ENCODE results near the gene SLC45A3.

SLC45A3 gene

DNA sequence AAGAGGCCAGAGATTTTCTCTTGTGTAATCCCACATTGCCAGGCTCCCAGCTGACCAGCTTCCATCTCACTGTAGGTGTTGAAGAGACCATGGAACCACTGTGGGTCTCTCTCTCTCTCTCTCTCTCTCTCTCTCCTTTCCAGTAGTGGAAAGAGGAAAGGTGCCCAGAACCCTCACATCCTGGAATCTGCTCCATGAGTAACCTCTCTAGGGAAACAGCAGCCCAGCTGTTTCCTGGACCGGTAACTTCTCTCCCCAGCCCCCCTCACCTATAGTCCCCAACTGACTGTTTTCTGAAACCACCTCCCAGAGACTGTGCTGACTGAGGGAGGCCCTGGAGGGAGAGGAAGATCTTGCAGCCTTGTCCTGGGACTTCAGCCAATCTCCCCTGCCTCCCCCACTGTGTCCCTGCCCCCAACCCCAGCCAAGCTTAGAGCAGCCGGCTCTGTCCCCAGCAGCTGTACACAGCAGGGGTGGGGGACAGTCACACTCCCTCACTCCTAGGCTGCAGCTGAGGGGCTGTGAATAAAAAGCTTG lies 20.6 kb upstream of the SLC45A3 start:
- no peak for DNase-seq (ENCODE audit: low spot score)

DNA sequence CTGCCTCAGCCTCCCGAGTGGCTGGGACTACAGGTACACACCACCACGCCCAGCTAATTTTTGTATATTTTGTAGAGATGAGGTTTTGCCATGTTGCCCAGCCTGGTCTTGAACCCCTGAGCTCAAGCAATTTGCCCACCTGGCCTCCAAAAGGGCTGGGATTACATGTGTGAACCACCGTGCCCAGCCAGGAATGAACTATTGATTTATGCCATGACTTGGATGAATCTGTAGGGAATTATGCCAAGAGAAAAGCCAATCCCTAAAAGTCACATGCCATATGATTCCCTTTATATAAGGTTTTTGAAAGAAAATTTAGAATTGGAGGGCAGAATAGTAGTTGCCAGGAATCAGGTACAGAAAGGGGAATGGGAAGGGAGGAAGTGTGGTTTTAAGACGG lies 19.1 kb upstream of the SLC45A3 start:
- no peak for DNase-seq (ENCODE audit: low spot score)

DNA sequence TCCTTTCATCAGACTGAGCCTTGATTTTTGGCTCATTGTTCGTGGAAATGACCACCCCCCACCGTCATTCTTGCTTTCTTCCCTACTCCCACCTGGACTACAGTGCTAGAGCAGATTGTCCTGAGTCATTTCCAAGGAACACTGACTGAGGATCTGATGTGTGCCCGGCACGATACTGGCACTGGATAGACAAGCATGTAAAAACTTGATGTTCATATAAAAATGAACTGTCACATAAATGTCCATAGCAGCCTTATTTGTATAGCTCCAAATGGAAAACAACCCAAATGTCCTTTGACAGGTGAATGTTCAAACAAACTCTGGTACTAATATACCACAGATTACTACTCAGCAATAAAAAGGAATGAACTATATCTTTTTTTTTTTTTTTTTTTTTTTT lies 18.6 kb upstream of the SLC45A3 start:
- no peak for DNase-seq (ENCODE audit: low spot score)

DNA sequence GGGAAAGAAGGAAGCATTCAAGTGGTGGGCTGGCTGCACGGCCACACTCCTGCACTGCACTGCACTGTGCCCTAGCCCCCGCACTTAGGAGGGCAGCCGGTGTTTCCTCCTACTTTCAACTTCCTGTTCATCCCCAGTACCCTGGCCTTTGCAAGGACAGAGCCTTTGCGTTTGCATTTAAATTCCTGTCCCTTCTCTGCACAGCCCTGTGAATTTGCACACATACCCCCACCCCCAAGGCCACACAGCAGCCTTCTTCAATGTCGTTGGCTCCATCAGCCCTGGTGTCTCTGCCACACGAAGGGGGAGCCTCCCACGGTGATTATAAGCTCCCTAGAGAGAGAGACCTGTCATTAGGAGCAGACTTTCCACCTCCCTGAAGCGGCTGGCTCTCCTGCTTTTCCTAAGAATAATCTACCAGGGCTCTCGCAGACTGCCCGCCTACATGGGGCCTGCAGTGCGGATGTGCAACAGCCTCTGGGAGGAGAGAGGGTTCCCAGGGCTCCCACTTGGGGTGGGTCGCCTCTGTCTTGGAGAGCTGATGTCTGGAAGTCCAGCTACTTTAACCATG lies 13.2 kb upstream of the SLC45A3 start:
- no peak for DNase-seq (ENCODE audit: low spot score)

DNA sequence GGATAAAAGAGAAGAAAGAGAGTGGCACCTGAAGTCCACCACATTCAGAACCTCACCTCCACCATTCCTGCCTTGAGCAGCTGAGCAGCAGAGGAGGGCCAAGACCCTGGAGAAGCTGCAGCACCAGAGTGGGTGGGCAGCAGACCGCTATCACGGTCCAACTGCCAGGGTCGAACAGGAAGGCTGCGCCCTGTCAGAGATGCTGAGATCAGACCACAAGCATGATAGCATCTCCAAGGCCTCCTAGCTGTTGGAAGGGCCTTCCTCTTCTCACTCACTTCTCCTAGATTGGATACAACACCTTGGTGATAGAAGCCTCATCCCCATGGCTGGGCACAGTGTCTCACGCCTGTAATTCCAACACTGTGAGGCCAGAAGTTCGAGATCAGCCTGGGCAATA lies 12.1 kb upstream of the SLC45A3 start:
- no peak for DNase-seq (ENCODE audit: low spot score)

DNA sequence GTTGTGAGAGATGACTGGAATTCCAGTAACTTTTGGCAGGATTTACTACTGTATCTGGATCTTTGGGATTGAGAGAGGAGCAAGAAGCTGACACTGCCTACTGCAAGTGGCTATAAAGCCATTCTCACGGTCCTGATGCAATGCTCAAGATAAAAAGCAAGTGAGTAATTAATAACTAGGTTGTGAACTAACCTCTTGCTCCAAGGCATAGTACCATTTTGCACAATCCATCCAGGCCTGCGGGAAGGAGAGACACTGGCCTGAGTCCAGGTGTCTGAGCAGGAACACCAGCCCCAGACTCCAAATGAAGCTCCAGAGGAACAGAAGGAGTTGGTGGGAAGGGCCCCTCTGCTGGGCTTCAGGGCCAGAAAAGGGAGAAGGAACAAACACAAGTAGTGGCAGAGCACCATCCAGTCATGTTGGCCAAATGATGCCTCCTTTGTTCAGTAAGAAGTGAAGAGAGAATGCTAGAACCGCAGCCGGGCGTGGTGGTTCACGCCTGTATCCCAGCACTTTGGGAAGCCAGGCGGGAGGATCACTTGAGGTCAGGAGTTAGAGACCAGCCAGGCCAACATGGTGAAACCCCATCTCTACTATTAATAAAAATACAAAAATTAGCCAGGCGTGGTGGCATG lies 9.9 kb upstream of the SLC45A3 start:
- DNase-seq (ENCODE audit: low spot score): no peak

DNA sequence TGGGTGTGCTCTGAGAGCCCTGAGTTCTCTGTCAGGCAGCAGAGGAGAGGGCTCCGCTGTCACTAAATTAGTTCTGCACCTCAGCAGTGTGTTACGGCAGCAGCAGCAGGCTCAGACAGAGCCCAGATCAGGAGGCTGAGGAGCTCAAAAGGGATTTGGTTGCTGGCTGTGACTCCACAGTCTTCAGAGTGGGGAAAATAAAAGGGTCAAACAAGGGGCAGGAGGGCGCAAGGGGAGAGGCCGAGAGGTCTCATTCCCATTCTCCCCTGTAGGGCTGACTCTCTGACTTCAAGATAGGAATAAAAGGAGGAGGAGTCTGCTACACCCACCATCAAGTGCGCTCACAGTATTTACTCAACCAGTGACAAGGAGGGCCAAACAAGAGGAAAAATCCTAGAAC lies 9.2 kb upstream of the SLC45A3 start:
- no peak for DNase-seq (ENCODE audit: low spot score)

DNA sequence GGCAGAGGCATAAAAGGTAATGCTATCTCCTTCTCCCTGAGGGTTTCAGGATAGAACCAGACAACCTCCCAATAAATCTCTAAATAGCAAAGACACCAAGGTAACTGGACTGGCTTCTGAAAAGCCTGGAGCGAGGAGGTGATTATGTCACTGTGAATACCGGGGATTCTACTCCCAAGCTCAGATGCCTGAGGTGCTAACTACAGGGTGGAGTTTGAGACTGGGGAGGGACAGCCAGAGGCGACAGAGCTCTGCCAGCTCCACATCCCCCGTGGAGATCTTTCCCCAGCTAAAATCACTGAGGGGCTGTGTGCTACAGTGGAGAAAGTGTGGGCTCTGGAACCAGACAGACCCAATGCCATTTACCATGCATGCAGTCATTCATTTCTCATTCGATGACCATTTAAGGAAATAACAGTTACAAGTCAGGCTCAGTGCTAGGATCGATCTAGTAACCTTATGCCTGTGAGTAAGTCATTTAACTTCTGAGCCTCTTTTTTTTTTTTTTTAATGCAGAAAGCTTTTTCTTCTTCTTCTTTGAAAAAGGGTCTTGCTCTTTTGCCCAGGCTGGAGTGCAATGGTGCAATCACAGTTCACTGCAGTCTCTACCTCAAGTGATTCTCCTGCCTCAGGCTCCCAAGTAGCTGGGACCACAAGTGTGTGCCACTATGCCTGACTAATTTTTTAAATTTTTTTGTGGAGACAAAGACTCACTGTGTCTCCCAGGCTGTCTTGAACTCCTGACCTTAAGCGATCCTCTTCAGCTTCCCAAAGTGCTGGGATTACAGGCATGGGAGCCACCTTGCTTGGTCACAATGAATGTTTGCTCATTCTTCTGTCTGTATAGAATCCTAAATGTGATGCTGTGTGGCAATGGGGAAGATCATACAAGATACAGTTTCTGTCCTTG lies 8.1 kb upstream of the SLC45A3 start:
- no peak for DNase-seq (ENCODE audit: low spot score)

DNA sequence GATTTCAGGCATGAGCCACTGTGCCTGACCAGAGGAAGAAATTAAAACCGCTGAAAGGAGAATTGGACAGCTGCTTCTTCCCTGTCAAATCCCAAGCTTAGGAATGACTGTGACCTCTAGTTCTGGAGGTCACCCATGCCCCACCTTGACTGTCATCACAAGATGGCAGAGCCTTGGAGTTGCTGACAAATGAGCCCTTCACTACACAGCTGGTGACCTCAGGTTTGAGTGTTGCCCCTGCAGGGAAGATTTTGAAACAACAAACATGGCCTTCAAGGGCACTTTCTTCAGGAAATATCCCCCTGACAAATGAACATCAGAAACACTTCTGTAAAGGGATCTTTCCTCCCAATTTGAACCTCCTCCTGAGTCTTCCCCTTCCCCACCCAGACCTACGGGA lies 6.9 kb upstream of the SLC45A3 start:
- no peak for DNase-seq (ENCODE audit: low spot score)

DNA sequence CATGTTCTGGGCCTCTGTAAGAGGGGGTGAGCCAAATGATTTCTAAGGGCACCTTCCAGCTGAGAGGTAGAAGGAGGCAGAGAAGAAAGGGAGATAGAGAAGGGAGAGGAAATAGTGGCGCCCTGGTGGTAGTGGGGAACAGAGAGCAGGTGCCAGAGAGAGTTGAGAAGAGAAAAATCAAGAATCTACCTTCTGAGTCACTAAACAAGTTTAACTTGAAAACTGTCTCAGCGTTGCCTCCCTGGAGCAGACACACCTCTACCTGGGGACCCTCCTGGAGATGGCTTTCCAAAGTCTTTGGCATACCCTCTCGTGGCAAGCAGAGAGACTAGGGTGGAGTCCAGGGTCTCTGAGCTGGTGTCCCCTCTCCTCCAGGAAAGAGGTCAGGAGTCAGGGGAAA lies 1.1 kb upstream of the SLC45A3 start:
- no peak for DNase-seq (ENCODE audit: low spot score)

DNA sequence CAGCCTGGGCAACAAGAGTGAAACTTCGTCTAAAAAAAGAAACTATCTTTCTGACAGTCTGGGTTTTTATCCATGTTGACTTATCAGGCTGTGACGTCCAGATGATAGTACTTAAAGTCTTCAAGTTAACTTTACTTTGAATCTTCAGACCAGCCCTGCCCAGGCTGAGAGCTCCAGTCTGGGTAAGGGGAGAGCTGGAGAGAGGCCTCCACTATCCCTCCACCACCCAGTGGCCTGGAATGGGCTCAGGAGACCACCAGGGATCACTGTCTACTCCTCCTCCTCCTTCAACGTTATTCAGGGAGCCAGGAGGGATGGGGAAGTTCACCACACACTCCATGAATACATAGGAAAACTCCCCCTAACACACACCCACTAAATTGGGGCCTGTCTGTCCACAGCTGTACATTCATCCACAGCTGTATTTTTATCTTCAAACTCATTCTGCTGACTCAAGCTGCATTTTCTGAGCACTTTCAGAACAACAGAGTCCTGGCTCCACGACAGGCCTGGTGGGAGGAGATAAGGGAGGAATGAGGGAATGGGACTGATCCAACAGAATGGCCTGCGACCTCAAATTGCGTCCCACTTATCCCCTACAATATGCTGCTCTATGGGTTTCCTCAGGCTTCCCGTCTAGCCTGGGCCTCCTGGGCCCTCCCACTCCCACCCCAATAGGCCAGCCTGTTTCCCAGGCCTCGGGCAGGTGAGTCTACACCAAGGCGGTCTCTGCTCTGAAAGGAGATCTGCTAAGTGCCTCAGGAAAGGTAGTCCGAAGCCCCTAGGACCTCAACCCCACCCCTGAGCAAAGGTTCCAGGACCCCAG lies 1.8 kb downstream of the SLC45A3 start:
- DNase-seq (ENCODE audit: low spot score): no peak

DNA sequence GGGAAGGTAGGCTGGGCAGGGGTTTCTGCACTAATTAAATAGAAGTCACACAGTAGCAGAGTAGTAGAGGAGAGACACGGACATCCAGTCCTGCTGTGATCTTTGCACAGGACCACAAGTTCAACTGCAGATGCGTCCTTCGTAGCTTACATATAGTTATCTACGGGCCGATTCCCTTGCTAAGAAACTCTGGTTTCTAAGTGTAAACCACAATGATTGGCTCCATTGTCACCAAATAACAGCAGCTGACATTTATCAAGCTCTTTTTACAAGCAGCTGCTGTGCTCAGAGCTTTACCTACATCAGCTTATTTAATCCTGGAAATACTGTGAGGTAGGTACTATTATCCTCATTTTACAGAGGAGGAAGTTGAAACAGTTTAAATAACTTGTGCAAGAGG lies 3.1 kb downstream of the SLC45A3 start:
- DNase-seq (ENCODE audit: low spot score): no peak

DNA sequence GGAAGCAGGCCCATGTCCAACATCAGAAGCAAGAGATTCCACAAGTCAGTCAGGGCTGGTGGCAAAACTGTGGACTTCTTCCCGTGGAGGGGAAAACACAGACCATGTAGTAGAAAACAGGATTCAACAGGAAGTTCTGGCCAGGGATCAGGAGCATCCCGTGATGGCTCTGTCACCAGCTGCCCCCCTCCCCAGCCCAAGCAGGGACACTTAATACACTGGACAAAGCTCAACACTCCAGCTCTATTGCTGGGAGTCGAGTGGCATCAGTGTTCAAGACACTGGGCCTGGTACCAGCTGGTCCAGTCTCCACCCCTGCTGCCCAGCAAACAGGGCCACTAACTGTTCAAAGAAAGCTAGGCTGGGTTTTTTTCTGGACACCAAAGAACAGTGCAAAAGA lies 3.7 kb downstream of the SLC45A3 start:
- DNase-seq (ENCODE audit: low spot score): no peak

DNA sequence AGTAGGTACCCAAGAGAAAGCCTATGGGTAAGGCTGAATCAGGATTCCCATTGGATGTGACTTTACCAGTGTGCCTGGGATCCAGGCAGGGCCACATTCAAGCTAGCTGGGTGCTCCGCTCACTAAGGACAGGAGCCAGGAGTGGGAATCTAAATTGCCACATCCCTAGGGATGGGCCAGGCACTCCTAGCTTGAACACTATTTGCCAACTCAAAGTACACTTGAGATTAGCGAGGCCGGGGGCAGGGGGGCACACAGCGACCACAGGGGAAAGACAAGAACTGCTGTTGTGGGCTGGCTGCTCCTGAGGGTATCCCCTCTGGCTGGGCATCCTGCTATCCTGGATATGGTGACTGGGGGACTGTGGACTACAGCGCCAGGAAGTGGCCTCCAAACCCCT lies 4.3 kb downstream of the SLC45A3 start:
- DNase-seq (ENCODE audit: low spot score): no peak

DNA sequence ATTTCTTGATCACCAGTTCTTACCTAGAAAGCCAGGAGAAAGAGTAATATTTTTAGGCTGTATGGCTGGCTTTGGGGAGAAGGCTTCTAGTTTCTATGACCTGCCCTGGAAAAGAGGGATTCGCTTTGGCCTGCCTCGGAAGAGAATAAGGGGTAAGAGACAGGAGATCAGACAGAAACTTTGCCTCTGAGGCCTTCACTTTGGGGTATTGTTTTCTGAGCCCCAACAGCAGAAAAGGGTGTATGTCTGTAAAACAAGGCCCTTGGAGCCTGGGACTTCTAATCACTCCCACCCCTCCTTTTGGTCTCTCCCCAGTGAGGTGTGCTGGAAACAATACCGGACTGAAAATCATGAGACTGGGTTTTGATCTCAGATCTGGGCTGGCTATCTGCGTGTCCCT lies 5.1 kb downstream of the SLC45A3 start:
- no peak for DNase-seq (ENCODE audit: low spot score)

DNA sequence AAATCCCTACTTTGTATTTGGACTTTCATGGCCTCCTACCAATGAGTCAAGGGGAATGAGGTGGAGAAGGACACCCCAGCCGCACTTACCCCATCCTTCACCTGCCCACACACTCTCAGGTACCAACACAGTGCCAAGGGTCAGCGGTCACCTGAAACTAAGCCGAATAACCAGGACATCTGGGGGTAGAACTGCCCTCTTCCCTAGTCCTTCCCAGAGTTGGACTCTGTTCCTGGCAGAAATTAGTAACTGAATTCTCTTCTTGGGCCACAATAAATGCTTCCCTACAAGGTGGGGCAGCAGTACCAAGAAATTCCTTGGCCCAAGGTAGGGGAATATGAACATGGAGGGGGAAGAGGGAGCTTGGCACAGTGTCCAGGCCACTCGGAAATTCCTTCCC lies 7.3 kb downstream of the SLC45A3 start:
- no peak for DNase-seq (ENCODE audit: low spot score)

DNA sequence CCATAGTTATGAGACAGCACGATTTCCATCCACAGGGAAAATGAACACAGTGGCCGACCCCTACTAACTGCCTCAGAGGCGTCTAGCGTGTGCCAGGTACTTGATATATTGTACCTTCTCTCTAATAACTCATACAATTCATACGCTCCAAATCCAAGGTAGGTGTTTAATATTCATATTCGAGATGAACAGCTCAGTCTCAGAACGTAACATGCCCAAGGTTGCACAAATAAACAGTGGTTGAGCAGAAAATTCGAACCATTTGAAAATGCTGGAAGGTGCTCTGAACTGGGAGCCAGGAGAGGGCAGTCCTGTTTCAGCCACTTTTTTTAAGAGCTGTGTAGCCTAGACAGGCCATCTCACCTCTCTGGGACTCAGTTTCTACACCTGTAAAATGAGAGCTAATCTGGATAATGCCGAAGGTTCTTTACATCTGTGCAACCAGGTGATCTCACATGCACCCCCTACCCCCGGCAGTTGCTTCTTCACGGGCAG lies 7.9 kb downstream of the SLC45A3 start:
- no peak for DNase-seq (ENCODE audit: low spot score)

DNA sequence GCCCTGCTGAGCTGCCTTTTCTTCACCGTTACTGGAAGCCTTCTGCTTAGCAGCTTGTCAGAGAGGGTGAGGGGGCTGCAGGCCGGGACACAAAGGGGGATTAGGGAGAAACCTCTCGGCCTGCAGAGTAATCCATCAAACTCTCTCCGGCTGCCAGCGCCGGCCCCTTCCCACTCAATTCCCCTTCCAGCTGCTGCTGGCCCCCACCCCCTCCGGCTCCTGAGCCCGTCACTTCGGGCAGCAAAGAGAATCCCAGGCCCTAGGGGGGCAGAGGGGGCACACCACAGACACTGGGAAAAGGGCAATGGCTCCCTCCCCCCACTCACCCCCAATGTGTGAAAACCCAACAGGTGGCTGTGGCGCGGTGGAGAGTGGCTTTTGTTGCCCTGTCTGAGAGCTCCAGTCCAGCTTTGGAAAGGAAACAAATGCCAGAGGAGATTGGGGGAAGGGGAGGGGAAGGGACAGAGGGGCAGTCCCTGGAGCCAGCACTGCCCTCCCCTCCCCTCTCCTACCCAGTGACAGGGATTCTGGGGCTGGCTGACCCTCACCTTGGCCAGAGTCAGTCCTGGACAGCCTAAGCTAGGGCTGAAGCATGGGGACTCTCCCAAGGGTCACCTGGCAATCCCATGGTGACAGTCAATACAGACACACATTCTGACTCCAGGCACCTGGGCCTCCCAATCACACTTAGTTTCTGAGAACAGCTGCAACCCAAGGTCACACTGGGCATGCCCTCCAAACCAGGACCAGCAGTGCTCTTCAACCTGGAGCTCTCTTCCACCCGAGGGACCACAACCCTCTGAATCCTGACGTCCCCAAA lies 9.5 kb downstream of the SLC45A3 start:
- no peak for DNase-seq (ENCODE audit: low spot score)

DNA sequence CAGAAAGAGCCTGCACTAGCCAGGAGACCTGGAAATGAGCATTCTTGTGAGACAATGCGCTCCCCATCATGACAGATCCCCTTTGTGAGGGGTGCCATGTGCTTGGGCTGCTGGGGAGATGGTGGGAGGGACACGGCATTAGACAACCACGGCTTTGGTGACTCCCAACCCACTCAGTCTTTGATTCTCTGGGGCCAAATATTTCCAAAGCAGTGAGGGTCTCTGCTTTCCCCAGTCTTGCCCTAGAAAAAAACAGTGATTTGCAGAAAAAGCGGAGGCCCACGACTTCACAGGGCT lies 10.2 kb downstream of the SLC45A3 start:
- no peak for DNase-seq (ENCODE audit: low spot score)

DNA sequence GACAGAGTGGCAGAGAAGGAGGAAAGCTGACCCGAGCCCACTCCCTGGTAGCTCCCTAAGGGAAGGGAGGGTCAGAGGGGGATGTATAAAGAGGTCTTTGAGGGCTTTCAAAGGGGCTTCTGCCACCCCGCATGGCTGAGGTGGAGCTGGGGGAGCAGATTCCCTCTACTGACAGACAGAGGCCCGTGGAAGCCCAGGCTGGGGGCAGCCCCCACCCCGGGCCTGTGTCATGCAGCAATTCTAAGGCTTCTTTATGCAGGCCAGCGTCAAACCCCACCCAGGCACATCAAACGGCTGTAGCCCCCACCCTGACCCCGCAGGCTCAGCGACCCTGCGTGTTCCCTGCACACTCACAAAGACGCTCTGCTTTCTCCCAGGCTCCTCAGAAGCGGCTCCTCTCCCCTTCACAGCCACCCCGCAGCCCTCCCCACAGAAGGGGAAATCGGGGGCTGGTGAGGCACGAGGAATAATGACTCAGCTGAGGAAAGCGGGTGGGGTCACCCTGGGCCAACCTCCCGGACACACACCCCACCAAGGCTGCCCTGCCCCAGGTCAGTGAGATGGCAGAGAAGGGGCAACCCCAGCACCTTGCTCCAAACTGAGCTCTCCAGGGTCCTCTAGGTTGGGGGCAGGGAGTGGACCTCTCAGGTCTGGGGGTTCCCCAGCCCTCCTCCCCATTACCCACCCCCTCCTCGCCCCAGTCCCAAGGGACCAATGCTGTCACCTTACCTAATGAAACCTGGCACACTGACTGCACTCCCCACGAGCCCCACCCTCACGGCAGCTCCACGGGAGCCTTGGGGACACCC lies 10.8 kb downstream of the SLC45A3 start:
- DNase-seq (ENCODE audit: low spot score): no peak

DNA sequence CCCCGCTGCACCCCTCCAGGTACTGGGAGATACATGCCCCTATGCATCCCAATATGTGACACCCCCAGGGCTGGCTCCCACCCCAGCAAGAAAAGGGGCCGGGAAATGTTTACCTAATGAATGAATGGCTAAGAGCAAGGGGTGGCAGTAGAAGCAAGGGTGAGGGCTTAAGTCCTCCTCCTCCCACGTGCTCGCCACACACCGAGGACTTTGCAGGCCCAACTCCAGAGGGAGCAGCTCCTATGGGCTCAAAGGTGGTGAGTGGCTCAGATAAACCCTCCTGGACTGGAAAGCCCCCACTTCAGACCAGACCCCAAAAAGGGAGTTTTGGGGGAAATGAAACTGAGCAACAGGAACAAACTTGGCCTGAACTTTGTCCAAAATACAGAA lies 11.4 kb downstream of the SLC45A3 start:
- no peak for DNase-seq (ENCODE audit: low spot score)
